Globus pallidus (tissue), 1 donor: Measurements from ENCODE around the gene TKFC.

ENCODE experiments used
- DNase-seq: peaks from one replicate; pipeline ENCODE4 v3.0.0-alpha.2; 2015; ENCODE audit warnings: low spot score

TKFC gene, protein sequence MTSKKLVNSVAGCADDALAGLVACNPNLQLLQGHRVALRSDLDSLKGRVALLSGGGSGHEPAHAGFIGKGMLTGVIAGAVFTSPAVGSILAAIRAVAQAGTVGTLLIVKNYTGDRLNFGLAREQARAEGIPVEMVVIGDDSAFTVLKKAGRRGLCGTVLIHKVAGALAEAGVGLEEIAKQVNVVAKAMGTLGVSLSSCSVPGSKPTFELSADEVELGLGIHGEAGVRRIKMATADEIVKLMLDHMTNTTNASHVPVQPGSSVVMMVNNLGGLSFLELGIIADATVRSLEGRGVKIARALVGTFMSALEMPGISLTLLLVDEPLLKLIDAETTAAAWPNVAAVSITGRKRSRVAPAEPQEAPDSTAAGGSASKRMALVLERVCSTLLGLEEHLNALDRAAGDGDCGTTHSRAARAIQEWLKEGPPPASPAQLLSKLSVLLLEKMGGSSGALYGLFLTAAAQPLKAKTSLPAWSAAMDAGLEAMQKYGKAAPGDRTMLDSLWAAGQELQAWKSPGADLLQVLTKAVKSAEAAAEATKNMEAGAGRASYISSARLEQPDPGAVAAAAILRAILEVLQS

DNA sequence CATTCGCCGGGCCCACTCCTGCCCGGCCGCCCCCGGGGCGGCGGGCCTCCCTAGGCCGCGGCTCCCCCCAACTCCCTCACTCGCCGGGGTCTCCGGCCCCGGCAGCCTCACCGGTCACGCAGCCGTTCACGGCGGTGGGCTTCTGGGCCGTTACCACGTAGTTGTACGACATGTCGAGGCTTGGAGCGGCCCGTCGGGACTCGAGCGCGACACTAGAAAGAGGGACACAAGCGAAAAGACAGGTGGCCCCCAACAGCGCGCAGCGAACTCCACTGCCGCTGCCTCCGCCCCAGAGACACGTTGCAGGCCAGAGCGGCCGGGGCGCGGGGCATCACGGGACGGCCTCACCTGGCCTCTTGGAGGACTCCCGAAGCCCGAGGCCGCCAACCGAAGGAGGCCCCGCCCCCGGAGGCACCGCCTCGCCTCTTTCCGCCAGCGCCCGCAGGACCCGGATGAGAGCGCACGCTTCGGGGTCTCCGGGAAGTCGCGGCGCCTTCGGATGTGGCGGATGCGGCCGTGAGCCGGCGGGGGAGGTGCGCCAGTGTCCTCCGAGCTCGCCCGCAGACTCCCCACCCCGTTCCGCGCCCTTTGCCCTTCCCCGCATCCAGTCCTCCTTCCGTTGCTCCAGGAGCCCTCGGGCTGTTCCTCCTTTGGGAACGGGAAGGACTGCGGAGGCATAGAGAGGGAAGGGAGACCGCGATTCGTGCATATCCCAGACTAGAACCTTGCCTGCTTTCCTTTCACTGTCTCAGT lies at the start of gene TKFC, which contains the start of gene DDB1:
Gene TKFC (plus strand): TSS at position 432 of the 753 bp plus-strand sequence. CDS start 1,501 bp downstream, outside the sequence.
Gene DDB1 (minus strand): TSS at position 309 of the 753 bp plus-strand sequence. CDS start 137 bp downstream, at position 172.
- DNase-seq = peak; percentile 88

DNA sequence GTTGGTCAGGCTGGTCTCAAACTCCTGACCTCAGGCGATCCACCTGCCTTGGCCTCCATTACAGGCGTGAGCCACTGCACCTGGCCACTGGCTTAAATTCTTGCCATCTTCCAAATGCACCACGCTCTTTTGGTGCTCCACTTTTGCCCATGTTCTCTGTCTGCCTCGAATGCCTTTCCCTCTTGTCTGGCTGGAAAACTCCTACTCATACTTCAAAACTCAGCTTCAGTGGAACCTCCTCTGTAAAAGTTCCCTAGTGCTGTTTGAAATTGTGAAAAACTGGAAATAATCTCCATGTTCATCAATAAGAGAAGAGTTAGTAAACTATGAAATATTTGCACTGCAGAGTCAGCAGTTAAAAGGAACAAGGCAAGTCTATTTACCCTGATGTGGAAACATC lies 49.4 kb upstream of the TKFC start:
- no peak for DNase-seq

DNA sequence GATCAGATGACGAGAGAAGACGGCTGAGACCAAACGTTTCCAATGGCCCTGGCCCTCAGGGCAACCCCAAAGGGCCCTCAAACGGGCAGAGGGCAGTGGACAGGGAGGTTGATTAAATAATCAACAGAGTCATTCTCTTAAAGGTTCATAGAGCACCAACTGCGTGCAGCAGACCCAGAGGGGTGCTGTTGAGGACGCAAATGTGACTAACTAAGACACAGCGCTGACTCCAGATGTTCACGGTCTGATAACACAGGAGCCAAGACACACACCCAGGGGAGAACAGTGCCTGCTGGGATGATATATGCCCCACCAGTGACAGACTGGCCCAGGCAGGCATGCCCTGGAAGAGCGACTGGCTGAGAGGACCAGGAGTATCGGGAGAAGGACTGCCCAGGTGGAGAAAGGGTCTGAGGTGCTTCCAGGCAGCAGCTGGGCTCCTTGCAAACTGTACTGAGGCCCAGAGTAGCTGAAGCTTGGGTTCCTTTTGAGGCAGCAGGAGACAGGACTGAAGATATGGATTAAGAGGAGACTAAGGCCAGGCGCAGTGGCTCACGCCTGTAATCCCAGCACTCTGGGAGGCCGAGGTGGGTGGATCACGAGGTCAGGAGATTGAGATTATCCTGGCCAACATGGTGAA lies 45.6 kb upstream of the TKFC start:
- no peak for DNase-seq

DNA sequence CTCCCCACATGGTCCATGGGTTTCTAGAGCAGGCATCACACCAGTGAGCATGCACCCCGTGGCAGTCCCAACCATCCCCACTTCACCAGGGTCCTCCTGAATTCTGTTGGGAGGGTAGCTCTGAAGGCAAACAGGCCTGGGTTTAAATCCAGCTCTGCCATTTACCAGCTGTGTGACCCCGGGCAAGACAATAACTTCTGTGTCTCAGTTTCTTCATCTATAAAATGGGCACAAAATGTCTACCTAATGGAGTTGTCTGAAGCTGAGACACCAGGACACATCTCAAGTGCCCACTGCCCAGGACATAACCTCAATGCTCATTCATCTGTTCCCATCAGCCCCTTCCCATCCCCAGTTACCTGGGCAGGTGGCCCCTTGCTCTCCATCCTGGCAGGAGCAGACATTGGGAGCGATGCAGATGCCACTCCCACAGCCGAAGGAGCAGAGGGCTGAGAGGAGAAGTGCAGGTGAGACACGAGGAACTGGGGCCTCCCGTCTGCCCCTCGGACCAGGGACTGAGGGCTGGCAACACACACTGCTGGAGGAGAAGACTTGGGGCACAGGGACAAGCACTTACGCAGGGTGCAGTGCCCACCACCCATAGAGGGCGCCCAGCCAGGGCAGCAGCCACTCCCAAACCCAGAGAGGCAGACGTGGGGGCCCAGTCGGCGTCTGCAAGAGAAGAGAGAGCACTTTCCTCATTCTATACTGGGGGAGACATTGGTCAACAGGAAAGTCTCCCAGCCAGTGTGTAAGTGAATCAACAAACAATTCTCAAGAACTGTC lies 41.9 kb upstream of the TKFC start:
- DNase-seq = no peak

DNA sequence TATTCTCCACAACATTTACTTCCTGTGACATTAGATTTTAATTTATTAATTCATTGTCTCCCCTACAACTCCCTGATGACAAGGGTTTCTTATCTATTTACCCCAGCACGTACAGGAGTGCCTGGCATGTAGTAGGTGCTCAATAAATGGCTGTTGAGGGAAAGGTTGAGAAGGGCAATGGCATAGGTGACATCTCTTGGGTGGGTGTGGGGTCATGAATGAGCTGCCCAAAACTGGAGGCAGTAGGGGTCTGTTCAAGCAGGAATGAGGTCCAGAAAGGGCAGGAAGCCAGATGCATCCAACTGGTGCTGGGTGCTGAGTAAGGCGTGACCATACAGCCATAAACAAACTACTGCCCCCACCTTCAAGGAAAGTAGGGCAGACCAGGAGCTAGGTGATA lies 40.7 kb upstream of the TKFC start:
- no peak for DNase-seq

DNA sequence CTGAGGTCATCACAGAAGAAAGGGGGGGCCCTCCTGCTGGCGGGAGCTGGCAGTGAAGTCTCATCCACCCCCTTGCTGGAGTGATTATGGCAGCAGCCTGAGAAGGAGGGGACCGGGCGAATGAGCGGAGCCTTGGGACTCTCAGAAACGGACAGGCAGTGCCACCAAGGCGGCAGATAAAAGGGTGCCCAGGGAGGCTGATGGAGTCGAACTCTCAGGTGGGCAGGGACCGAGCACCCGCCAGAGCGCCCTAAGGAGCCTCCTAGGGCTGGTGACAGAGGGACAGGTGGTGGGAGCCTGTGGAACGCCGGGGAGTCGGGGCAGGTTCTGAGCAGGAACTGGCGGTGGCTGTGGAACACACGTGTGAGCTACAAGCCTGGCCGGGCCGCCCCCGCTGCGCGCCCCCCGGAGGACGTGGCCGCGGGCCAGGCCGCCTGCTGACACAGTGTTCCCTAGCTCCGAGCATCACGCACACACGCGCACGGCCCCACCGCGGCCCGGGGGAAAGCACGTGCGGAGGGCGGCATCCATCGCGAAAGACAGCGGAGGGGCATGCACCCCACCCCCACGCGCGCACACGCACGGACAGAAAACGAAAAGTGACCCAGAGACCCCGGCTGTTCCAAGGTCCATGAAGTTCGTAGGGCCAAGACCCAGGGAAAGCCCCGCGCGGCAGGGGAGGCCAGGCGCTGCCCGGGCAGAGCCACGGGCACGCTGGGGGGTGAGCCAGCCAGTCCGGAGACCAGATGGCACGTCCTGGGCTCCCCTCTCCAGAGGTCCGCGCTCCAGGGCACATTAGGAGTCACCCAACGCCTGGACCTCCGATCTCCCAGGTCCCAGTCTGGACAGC lies 38.9 kb upstream of the TKFC start:
- DNase-seq = no peak

DNA sequence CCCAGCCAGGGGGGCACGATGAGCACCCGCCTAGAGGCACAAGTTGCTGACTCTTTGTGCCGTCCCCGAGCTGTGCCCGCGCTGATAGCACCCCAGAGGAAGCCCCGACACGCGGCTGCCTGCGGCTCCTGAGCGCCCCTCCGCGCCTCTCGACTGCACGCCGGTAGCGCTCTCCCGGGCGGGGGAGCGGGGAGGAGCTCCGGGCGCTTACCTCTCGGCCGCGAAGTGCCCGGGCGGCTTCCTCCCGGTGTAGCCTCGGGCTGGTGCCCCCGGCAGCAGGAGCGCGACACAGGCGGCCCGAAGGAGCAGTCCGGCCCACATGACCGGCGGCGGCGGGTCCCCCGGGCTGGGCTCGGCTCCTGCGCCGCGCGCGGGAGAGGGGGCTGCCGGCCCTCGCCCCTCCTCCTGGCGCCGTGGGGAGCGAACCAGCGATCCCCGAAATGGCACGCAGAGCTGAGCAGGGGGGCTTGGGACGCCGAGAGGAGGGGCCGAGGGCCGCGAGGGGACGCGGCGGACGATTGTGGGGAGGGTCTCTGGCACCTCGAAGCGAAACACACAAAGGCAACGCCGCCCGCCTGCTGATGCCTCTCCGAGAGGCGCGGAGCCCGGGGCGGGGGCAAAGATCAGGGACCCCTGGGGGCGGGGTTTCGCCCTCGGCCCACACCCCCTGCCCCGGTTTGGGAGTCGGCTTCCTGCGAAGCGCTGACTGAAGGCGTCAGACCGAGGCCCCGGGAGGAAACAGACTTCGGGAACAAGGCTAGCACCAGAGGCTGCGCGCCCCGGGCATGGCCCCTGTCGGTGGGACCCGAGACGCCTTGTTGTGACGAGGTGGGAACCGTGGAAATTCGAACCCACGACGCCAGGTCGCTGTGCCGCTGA lies 38.1 kb upstream of the TKFC start, which contains the start of gene VWCE:
Gene VWCE (minus strand): TSS at position 600 of the 879 bp plus-strand sequence. CDS start 279 bp downstream, at position 321.
- DNase-seq = no peak

DNA sequence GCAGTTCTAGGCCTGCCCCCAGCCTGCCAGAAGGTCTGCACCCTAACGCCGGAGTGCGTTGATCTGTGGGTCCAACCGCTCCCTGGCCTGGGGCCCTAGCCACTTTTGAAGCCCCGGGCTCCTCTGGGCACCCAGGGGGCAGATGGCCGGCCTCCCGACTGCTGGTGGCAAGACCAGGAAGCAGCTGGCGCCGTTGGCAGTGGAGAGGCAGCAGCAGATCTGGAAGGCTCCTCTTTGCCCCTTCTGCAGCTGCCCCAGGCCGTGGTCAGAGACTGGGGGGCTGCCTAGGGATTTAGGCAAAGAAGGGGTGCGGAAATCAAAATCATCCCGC lies 37.5 kb upstream of the TKFC start:
- DNase-seq = no peak

DNA sequence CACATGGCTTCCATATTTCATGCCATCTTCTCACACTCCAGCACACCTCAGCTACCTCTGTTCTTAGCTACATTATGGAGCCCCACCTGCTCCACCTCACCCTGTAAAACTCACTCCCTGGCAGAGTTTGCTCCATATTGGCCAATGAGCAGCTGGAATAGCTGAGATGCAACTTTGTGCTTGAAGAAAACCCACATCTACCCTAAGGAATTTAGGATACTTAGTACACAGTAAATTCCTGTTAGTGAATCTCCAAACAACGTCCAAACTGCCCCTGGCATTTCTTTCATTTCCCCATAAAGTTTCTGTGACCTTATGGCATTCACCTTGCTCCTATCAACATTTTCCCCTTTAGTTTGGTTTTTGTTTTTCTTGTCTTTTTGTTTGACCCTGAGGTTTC lies 35.7 kb upstream of the TKFC start:
- DNase-seq = no peak

DNA sequence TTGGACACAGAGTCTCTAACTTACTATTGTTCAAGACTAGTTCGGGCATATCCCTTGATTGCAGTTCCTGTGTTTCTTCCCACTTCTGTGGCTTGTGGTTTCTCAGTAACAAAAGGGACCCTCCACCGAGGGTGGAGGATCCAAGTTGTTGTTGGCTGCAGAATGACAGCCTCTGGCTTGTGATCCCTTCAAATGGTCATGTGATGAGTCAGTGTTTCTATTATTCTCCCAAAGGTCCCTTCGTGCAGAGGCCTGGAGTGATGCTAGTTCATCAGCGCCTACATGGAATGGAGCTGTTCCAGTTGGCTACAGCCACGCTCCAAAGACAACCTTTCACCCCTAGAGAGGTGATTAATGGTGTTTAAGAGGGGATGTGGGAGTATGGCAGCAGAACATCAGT lies 35.3 kb upstream of the TKFC start:
- peak; percentile 58 for DNase-seq

DNA sequence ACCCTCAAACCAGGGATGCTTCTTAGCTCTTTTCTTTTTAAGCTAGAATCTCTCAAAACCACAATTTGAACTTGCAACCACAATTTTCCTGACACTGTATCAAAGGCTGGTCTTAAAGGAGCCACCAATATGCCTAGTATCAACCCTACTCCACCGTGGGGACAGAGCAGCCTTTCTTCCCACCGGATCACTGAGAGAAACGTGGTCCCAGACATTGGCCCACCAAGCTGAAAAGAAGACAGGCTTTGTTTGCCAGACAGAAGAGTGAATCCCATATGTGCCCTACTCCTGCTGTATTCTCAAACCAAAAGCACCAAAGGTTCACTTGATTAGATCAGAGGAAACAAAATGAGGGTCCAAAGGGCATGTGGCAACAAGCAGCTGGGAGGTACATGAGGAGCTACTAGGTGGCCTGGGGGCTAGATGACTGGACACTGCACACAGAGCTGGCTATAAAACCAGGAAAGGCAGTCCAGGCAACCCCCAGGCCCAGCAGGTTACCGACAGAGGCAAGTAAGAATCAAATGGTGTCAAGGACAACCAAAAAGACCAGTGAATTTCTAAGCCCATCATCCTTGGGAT lies 34.3 kb upstream of the TKFC start:
- DNase-seq = no peak

DNA sequence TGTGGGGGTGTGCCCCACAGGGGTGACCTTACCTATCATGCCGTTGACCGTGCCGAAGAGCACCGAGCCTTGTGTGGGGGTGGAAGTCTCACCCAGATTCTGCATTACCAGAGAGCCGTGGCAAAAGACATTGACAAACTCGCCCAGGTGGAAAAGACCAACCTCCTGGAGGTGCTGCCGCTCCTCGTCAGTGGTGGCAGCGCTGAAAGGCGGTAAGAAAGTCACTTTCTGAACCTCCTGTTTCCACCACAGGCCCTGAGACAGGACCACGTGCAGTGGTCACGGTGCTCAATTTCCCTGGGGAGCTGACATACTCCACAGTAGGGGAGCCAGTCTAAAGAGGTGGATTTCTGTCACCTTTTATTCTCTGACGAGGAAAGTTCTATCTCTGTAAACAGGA lies 30.5 kb upstream of the TKFC start:
- no peak for DNase-seq

DNA sequence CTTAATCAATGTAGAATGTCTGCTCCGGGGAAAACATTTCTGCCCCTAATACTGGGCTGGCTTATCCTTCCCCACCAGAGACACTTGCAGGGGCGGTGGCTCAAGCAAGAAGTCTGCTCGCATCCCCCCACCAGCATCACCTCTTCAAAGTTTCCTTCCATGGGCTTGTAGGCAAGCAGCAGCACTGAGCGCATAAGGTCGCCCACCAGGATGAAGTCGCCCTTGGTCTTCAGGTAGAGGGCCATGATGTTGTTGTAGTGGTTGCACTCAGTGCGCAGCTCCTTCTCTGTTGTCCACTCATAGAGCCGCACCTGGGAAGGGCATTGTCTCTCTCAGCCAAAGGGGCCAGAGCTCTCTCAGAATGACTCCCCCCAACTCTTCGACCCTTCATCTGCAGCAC lies 29.3 kb upstream of the TKFC start:
- DNase-seq = no peak

DNA sequence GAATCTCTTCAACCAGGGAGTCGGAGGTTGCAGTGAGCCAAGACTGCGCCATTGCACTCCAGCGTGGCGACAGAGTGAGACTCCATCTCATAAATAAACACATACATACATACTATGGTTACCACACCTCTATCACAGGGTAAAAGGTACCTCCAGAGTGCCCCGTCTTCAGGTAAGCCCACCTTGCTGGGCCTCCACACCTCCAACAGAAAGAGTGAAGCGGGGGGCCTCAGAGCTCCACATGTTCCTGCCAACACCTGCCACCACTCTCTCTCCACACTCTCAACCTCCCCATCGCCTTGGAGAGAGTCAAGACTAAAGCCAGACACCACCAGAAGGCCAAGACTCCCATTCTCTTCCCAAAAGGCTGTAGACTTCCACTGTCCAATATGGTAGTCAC lies 27.6 kb upstream of the TKFC start:
- DNase-seq = no peak

DNA sequence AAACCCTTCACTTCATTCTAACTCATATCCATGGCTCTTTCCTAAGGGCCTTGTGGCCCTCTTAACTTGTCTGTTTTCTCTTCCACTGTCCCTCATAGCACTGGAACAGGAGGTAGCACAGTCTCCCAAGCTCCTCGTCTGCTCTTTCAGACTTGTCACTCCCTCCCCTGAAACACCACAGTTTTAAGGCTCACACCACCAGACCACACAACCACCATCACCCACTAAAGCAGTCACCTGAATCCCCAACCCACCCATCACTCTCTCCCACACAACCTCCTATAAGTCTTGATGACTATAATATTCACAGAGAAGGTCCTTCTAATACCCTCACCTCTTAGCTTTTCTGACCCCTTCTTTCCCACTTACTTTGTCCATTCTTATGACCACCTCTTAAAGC lies 26.8 kb upstream of the TKFC start:
- DNase-seq = no peak

DNA sequence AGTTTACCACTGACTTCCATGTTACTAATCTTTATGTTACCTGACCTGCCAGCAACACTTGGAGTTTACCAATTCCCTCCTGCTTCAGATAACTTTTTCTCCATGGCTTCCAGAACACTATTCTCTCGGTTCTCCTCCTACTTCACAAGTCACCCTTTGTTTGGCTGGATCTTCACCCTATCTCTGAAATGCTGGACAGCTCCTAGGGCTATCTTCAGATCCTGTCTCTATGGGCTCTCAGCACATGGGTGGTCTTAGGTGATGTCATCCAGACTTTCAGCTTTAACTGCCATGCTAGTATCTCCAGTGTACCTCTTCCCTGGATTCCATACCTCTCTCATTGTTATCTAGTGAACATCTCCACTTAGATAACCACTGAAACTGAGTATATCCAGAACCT lies 25.7 kb upstream of the TKFC start:
- no peak for DNase-seq

DNA sequence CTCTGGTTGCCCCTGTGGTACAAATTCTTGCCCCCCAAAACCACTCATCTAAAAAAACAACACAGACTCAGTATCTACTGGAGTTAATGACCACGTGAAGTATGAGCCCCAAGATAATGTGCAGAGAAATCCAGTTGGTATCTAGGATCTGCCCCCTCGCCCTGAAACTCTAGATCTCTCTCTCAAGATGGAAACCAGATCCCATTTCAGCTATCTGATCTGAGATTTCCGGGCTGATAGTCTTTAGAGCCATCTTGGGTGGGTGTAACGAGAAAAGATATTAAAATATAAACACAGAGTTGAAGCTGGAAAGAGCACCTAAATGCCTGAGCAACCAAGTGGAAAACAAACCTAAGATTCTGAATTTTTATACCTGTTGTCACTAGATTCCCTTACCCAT lies 23.9 kb upstream of the TKFC start:
- DNase-seq = no peak

DNA sequence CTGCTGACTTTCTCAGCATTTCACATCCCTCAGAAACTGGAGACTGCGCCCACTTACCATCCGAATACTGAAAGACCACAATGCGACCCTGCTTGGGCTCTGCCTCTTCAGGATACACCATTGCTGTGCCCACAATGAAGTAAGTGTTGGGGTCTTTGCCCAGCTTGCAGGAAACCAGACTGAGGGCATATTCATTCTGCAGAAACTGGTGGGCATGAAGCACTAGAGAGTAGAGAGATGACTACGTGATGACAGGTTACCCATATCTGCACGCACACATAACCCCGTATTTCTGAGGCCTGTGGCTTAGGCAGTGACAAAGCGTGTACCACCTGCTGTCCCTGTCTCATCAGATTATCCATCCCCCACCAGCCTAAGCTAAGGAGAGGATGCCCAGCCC lies 23.3 kb upstream of the TKFC start:
- DNase-seq = no peak

DNA sequence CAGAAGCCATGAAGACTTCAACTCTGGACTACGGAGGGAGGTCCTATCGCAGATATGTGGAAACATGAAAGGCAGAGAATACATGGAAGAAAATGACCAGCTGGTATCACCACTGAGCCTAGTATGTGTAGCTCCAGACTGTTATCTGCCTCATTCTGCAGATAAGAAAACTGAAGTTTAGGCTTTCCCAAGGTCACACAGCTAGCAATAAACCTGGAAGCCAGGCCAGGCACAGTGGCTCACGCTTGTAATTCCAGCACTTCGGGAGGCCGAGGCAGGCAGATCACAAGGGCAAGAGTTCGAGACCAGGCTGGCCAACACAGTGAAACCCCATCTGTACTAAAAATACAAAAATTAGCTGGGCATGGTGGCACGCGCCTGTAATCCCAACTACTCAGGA lies 22.3 kb upstream of the TKFC start:
- no peak for DNase-seq
